HEK293T (cell line): ENCODE results near the gene NECAB2.

Experiments
- CTCF ChIA-PET: fragments of 350-600 bp; formaldehyde crosslinking; extraction: SDS; loops from one replicate; lab custom pipeline; 2021; ENCODE audit warnings: antibody characterized with exemption, inconsistent platforms; lab: Yijun Ruan, JAX
- POLR2A ChIA-PET: fragments of 350-600 bp; formaldehyde crosslinking; extraction: SDS; loops from one replicate; lab custom pipeline; 2020; ENCODE audit warnings: antibody characterized with exemption, inconsistent platforms; lab: Yijun Ruan, JAX
- DNase-seq: peaks from one replicate; pipeline ENCODE4 v3.0.0; 2012; ENCODE audit warnings: mixed read lengths; ENCODE audit errors: extremely low spot score
- ARNT ChIP-seq: fragments of 450-650 bp; IDR thresholded peaks from 2 replicates; pipeline ENCODE4 v1.6.1; 2017; ENCODE audit warnings: mild to moderate bottlenecking
- BHLHE40 ChIP-seq: fragments of 450-650 bp; IDR thresholded peaks from 2 replicates; pipeline ENCODE4 v1.6.1; 2016; ENCODE audit warnings: mild to moderate bottlenecking, moderate library complexity, borderline replicate concordance
- CTBP1 ChIP-seq: fragments of 450-650 bp; IDR thresholded peaks from 2 replicates; pipeline ENCODE4 v1.6.1; 2016; ENCODE audit warnings: borderline replicate concordance
- ELF4 ChIP-seq: fragments of 450-650 bp; IDR thresholded peaks from 2 replicates; pipeline ENCODE4 v1.6.1; 2017; ENCODE audit warnings: antibody characterized with exemption
- FOXA1 ChIP-seq: fragments of 450-650 bp; IDR thresholded peaks from 2 replicates; pipeline ENCODE4 v1.6.1; 2016; ENCODE audit warnings: mild to moderate bottlenecking
- FOXK2 ChIP-seq: fragments of 450-650 bp; IDR thresholded peaks from 2 replicates; pipeline ENCODE4 v1.6.1; 2016; ENCODE audit warnings: mild to moderate bottlenecking
- FOXM1 ChIP-seq: fragments of 450-650 bp; IDR thresholded peaks from 2 replicates; pipeline ENCODE4 v1.6.1; 2017; ENCODE audit warnings: mild to moderate bottlenecking, borderline replicate concordance
- HDGF ChIP-seq: fragments of 450-650 bp; IDR thresholded peaks from 2 replicates; pipeline ENCODE4 v1.6.1; 2017; ENCODE audit warnings: antibody characterized with exemption, borderline replicate concordance
- L3MBTL2 ChIP-seq: fragments of 450-650 bp; conservative IDR thresholded peaks from 2 replicates; pipeline ENCODE4 v1.6.1; 2016; ENCODE audit warnings: mild to moderate bottlenecking
- LEF1 ChIP-seq: fragments of 450-650 bp; IDR thresholded peaks from 2 replicates; pipeline ENCODE4 v1.6.1; 2017; ENCODE audit warnings: mild to moderate bottlenecking, borderline replicate concordance
- NFRKB ChIP-seq: fragments of 450-650 bp; IDR thresholded peaks from 2 replicates; pipeline ENCODE4 v1.6.1; 2016; ENCODE audit warnings: mild to moderate bottlenecking, moderate library complexity
- SP1 ChIP-seq: fragments of 450-650 bp; IDR thresholded peaks from 2 replicates; pipeline ENCODE4 v1.6.1; 2017
- SUZ12 ChIP-seq: fragments of 450-650 bp; IDR thresholded peaks from 2 replicates; pipeline ENCODE4 v1.6.1; 2016; ENCODE audit warnings: mild to moderate bottlenecking
- TARDBP ChIP-seq: fragments of 450-650 bp; IDR thresholded peaks from 2 replicates; pipeline ENCODE4 v1.6.1; 2016
- ZNF384 ChIP-seq: fragments of 450-650 bp; IDR thresholded peaks from 2 replicates; pipeline ENCODE4 v1.6.1; 2016
- TF ChIP-seq, protein P1 (sequence below): fragments of 450-650 bp; IDR thresholded peaks from 2 replicates; pipeline ENCODE4 v1.6.1; 2016

The NECAB2 gene

GRCh38 chr16:83970430-83970815 is 2.4 kb downstream of the NECAB2 start:
- ChIA-PET CTCF (interaction anchor here (1.0 kb wide), 1 partner anchor 95 kb away, joined by 4 read pairs; no protein-coding TSS in a partner anchor), POLR2A (no interaction called here)
- no peak for TF ChIP-seq FOXA1
- TF ChIP-seq ARNT: no peak
- TF ChIP-seq SUZ12: no peak
- no peak for TF ChIP-seq LEF1
- no peak for TF ChIP-seq BHLHE40
- no peak for TF ChIP-seq TARDBP
- TF ChIP-seq CTBP1: no peak
- TF ChIP-seq NFRKB: no peak
- no peak for TF ChIP-seq FOXM1
- TF ChIP-seq FOXK2: no peak
- no peak for TF ChIP-seq ZNF384
- TF ChIP-seq HDGF: no peak
- TF ChIP-seq, protein P1, sequence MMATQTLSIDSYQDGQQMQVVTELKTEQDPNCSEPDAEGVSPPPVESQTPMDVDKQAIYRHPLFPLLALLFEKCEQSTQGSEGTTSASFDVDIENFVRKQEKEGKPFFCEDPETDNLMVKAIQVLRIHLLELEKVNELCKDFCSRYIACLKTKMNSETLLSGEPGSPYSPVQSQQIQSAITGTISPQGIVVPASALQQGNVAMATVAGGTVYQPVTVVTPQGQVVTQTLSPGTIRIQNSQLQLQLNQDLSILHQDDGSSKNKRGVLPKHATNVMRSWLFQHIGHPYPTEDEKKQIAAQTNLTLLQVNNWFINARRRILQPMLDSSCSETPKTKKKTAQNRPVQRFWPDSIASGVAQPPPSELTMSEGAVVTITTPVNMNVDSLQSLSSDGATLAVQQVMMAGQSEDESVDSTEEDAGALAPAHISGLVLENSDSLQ: no peak
- TF ChIP-seq SP1: no peak
- TF ChIP-seq ELF4: no peak
- TF ChIP-seq L3MBTL2: no peak
- DNase-seq: no peak

DNA sequence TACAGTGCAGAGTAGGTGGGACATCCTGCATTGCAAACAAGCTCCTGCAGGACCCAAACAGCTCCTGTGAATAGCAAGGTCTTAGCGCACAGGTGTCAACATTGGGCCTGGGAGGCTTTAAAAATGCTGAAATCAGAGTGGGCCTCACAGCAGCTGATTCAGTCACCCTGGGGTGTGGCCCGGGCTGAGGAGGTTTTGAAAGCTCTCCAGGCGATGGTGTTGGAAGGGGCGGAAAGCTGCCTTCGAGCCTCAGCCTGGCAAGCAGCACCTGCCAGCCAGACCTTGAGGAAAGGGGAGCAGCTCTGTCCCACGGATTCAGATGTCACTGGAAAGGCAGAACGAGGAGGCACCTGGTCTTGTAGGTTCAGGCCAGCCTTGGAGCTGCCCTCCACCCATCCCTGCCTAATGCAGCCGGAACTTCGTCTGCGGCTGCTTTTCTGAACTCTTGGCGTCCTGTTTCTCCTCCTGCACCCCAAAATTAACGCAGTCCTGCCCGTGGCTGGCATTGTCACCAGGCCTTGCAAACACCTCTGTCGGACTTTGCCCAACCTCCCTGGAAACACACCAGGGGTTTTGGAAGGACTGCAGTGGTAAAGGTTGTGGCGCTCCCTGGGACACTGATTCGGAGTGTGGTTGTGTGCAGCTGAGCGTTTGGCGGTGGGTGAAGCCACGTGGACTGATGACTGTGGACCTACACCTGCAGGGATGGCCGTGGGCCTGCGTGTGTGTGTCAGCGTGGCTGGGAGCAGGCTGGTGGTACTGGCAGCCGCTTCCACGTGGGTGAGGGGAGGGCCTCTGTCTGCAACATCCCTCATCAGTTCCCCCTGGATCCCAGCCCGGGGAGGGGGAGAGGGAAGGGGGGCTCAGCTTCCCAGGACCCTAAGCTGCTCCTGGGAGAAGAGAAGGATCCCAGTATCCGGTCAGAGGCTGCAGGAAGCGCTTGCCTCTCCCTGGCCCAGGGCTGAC is 3.4 kb downstream of the NECAB2 start:
- CTCF ChIA-PET: interaction anchor here (0.5 to 1.0 kb wide), 2 partner anchors 94 to 97 kb away, joined by 3 to 4 read pairs; no protein-coding TSS in a partner anchor
- TF ChIP-seq NFRKB (no peak), HDGF (no peak), SP1 (no peak), LEF1 (no peak), FOXK2 (no peak), CTBP1 (no peak), ZNF384 (no peak), FOXA1 (no peak), L3MBTL2 (no peak), TARDBP (no peak), SUZ12 (no peak), ELF4 (no peak), ARNT (no peak), BHLHE40 (no peak)
- TF ChIP-seq, protein P1: no peak
- DNase-seq: no peak
- POLR2A ChIA-PET: no interaction called here

DNA sequence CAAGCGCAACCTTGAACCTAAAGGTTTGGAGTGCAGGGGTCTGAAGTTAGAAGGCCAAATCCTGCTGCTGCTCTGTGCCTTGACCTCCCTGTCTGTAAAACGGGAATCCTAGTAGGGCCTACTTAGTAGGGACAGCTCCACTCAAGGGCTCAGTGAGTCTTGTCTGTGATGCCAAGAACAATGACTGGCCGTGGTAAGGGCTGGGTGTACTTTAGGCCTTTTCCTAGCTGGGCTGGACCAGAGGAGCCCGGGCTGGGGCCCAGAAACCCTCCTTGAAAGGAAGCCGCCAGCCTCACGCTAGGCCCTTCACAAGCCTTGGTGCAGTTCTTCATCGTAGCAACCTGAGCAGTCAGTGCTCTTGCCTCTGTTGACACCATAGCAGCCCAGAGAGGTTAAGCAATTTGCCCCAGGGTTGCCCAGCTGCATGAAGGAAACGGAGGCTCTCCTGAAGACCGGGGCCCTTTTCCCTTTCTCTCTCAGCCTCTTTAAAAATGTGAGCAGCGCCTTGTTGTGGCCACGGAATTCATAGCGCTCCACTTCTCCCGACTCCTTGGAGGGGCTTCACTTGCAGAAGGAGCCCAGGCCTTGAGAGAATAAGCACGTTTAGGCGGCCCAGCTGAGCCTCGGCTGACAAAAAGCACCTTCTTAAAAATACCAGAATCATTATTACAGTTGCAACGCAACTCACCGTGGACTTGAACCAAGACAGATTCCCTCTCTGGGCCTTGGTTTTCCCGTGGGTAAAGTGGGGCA is 4.4 kb downstream of the NECAB2 start:
- no peak for DNase-seq
- ChIA-PET CTCF (no interaction called here), POLR2A (no interaction called here)
- TF ChIP-seq ARNT (no peak), LEF1 (no peak), FOXA1 (no peak), ELF4 (no peak), TARDBP (no peak), ZNF384 (no peak), L3MBTL2 (no peak), FOXK2 (no peak), SP1 (no peak), FOXM1 (no peak), SUZ12 (no peak), NFRKB (no peak), HDGF (no peak)

- POLR2A ChIA-PET: no interaction called here
- CTCF ChIA-PET: no interaction called here
Measured at GRCh38 chr16:83973077-83973476, 5.0 kb downstream of the NECAB2 start.

More at GRCh38 chr16:83973077-83973476, 5.0 kb downstream of the NECAB2 start:
- no peak for TF ChIP-seq SUZ12
- TF ChIP-seq ZNF384: no peak
- no peak for TF ChIP-seq HDGF
- no peak for TF ChIP-seq TARDBP
- TF ChIP-seq BHLHE40: no peak
- no peak for TF ChIP-seq ARNT
- no peak for TF ChIP-seq ELF4
- no peak for TF ChIP-seq CTBP1
- no peak for TF ChIP-seq NFRKB
- no peak for TF ChIP-seq FOXA1
- no peak for TF ChIP-seq LEF1
- TF ChIP-seq SP1: no peak
- no peak for TF ChIP-seq FOXM1
- TF ChIP-seq FOXK2: no peak
- TF ChIP-seq, protein P1: no peak
- TF ChIP-seq L3MBTL2: no peak
- no peak for DNase-seq
